NAMALWA (cell line): Measurements from ENCODE around the gene MIPEP.
A peak's percentile ranks its signal among the peaks of the same experiment; 100 is the strongest.
"Not testable (repeated sequence)": the region's sequence is repeated elsewhere in the genome, so short reads cannot be mapped to it uniquely, and the experiment has no call there.

ENCODE experiments used
- DNase-seq: peaks from one replicate; pipeline ENCODE4 v3.0.0-alpha.2; 2015; ENCODE audit warnings: low spot score

MIPEP gene

GRCh38 chr13:23888658-23889614 is at the start of gene MIPEP:
Gene MIPEP, minus strand, starts transcription at chr13:23889400. Its CDS starts 80 bp downstream, at chr13:23889320.
- peak; percentile 95 for DNase-seq

DNA sequence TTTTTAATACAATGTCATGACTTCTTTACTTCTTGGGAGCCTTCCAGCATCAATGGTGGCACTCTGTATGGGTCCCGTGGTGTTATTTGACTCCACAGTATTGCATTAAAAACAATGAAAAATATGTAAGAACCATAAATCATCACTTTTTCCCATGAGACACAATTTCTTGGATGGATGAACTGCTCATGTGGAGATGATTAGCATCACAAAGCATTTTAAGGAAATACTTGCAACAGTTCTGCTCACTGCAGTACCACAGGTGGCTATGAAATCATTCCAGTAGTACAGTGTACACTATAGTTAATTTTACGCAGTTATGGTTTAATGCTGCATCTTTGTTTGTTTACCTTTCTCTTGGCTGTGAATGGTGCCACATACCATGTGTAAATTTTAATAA is 45.3 kb upstream of the MIPEP start:
- DNase-seq: no peak

- no peak for DNase-seq
Measured at GRCh38 chr13:23928985-23929384, 39.8 kb upstream of the MIPEP start.

- no peak for DNase-seq
Measured at GRCh38 chr13:23923031-23923430, 33.8 kb upstream of the MIPEP start.

GRCh38 chr13:23922005-23922932 is 33.1 kb upstream of the MIPEP start:
- DNase-seq: no peak

GRCh38 chr13:23921451-23921888 is 32.3 kb upstream of the MIPEP start:
- peak; percentile 55 for DNase-seq

DNA sequence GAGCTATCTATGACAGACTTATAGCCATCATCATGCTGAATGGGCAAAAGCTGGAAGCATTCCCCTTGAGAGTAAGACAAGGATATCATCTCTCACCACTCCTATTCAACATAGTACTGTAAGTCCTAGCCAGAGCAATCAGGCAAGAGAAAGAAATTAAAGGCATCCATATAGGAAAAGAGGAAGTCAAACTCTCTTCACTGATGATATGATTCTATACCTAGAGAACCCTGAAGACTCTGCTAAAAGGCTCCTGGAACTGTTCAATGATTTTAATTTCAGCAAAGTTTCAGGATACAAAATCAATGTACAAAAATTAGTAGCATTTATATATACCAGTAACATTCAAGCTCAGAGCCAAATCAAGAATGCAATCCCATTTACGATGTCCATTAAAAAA is 29.8 kb upstream of the MIPEP start:
- no peak for DNase-seq

DNA sequence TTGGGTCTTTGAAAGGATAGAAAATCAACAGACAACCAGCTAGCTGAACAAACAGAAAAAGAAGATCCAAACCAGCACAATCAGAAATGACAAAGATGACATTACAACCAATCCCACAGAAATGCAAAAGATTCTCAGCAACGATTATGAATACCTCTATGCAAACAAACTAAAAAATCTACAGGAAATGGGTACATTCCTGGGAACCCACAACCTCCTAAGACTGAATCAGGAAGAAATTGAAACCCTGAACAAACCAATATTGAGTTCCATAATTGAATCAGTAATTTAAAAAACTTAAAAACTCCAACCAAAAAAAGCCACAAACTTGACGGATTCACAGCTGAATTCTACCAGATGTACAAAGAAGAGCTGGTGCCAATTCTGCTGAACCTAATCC is 29.0 kb upstream of the MIPEP start:
- DNase-seq: no peak

- DNase-seq: no peak
Measured at GRCh38 chr13:23915308-23915707, 26.1 kb upstream of the MIPEP start.

GRCh38 chr13:23912469-23912868 is 23.3 kb upstream of the MIPEP start:
- DNase-seq: no peak

- no peak for DNase-seq
Measured at GRCh38 chr13:23909606-23910005, 20.4 kb upstream of the MIPEP start.

GRCh38 chr13:23905766-23906165 is 16.6 kb upstream of the MIPEP start:
- no peak for DNase-seq

- DNase-seq: no peak
Measured at GRCh38 chr13:23903906-23904280, 14.7 kb upstream of the MIPEP start.

- DNase-seq: no peak
Measured at GRCh38 chr13:23902975-23903905, 14.0 kb upstream of the MIPEP start.

DNA sequence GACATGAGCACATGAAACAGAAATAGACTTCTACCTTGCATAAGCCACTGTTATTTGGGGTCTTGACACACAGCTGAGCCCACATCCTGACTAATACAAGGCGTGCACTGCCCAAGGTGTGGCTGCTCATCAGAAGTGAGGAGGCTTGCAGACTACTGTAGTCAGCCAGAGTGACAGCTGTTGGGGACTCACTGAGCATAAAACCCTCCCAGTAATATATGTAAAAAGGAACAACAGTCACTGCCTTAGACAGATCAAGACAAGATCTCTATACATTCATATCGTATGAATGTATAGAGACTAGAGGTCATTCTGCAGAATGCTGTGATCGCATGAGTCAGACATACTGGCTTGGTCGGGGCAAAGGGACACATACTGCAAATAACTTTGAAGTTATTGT is 12.2 kb upstream of the MIPEP start:
- DNase-seq: no peak

DNA sequence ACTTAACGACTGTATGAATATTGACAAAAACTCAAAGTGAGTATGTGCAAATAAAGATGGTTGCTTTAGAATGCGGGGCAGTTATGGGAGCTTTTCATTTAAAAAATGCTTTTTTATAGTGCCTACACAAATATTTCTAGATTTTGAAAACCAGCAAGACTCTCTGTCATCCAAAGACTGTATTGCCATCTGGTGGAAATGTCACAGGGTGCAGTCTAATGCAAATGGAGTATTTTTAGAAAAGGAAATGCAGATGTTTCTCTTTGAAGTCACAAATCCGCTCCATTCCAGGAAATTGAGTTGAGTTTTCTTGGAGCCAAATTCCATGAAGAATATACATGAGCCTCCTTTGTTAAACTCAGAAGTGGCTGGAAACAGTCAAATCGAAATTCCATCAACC is 10.4 kb upstream of the MIPEP start:
- peak; percentile 76 for DNase-seq

- DNase-seq: no peak
Measured at GRCh38 chr13:23898101-23898500, 8.9 kb upstream of the MIPEP start.

- not testable (repeated sequence) for DNase-seq
Measured at GRCh38 chr13:23897452-23897919, 8.3 kb upstream of the MIPEP start, which contains the start of gene C1QTNF9B. Gene C1QTNF9B, minus strand, starts transcription at chr13:23897502.

DNA sequence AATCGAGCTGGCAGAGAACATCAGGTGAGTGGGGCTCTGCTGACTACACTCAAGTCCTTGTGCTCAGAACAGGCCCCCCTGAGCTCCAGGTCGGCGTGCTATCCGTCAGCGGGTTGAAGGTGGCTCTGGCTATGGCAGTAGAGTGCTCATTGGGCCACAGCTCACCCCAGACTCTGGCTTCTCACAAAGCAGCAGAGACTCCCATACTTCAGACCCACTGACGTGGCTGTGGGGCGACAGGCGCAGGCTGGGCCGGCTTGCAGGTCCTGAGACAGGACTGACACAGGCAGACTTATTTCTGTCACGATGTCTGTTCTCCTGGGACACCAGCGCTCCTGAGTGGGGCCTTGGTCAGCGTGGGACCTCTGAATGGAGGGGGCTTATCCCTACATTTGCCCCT is 5.5 kb upstream of the MIPEP start:
- DNase-seq: not testable (repeated sequence)

DNA sequence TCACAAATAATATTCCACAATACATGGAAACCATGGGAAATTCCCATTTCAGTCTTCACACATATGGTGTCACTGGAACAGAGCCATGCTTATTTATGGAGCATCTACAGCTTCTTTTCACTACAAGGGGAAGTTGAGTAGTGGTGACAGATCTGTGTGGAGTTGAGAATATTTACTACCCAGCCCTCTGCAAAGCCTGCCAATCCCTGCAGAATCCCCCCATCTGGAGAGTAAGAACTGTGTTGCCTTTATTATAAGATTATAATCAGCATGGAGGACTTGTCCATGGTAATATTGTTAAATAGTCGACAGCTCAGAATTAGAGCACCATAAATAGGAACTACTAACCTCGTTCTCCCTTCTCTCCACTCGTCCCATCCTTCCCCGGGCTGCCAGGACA is 4.6 kb upstream of the MIPEP start:
- DNase-seq: not testable (repeated sequence)
